Stomach (tissue), 9 donors: Measurements from ENCODE around the gene ESR1. TPM values are rescaled to one million over a fixed set of nuclear protein-coding genes. Genes with fewer than 3 reads are reported as not detected.

Experiments
- DNase-seq, 2 donors: peaks; one replicate each; pipeline versions ENCODE4 v3.0.0 to v3.0.0-alpha.2; 2013 to 2019
- H3K27ac ChIP-seq, 5 donors: fragments of 200-600 bp in 4 of 5; sonication (generic) in 4 of 5; one replicate each; pipeline ENCODE4 v1.5.1; 2013 to 2019; ENCODE audit warnings: mild to moderate bottlenecking in 1 of 5, moderate library complexity in 1 of 5
- H3K27me3 ChIP-seq, 3 donors: fragments of 200-600 bp; sonication (generic); one replicate each; pipeline ENCODE4 v1.5.1; 2017 to 2019; ENCODE audit warnings: mixed run types in 1 of 3
- H3K36me3 ChIP-seq, 4 donors: fragments of 200-600 bp; sonication (generic); 1 replicate in 3 of 4; 2 replicates in 1 of 4; pipeline ENCODE4 v1.5.1; 2016 to 2019
- H3K4me1 ChIP-seq, 4 donors: fragments of 200-600 bp; sonication (generic); one replicate each; pipeline ENCODE4 v1.5.1; 2016 to 2019
- H3K4me3 ChIP-seq, 4 donors: fragments of 200-600 bp; sonication (generic) in 3 of 4; one replicate each; pipeline ENCODE4 v1.5.1; 2016 to 2019; ENCODE audit warnings: mild to moderate bottlenecking in 1 of 4
- H3K9me3 ChIP-seq, 4 donors: fragments of 200-600 bp; sonication (generic); one replicate each; pipeline ENCODE4 v1.5.1; 2016 to 2019
- EP300 ChIP-seq: sonication (generic); formaldehyde crosslinking; IDR thresholded peaks from one replicate; pipeline ENCODE4 v1.6.1; 2017; ENCODE audit warnings: antibody characterized with exemption
- POLR2A ChIP-seq, 4 donors: fragments of 450-650 bp; IDR thresholded peaks; one replicate each; pipeline ENCODE4 v1.6.1; 2016; ENCODE audit warnings: antibody characterized with exemption in 4 of 4, control low read depth in 2 of 4, mild to moderate bottlenecking in 1 of 4, moderate library complexity in 1 of 4
- POLR2AphosphoS5 ChIP-seq, 3 donors: sonication (generic); formaldehyde crosslinking; IDR thresholded peaks; one replicate each; pipeline ENCODE4 v1.6.1; 2016; ENCODE audit warnings: antibody characterized with exemption in 3 of 3
- whole genome bisulfite sequencing, 5 donors: extraction: QIAGEN DNeasy Blood & Tissue Kit in 3 of 5; methylation state at CpG; one replicate each; pipeline versions ENCODE4 v1.1.5 to v1.1.7; 2013 to 2018; 5-methylcytosine and 5-hydroxymethylcytosine counted together
- intact Hi-C: fragments of 100-400 bp; cut with DNase I; formaldehyde crosslinking; loops from one replicate; pipeline ENCODE4 v1.15.1; 2023; ENCODE audit warnings: low total_unique reads
- polyA plus RNA-seq, 3 donors: library from polyadenylated mRNA; stranded (reverse); fragments of 200-250 nt; gene quantifications; one replicate each; pipeline ENCODE4 v1.2.3, GENCODE V29; 2013
- total RNA-seq, 5 donors: library from RNA; depleted of rRNA; stranded (reverse); fragments of >200 nt; gene quantifications; one replicate each; pipeline versions ENCODE4 v1.1.0 to v1.2.3, GENCODE V29; 2014 to 2016
- TF ChIP-seq, protein P1 (sequence below), 7 experiments: fragments of 450-650 bp in 4 of 7; fragments of 200-600 bp in 3 of 7; sonication (generic) in 3 of 7; IDR thresholded peaks; one replicate each; pipeline ENCODE4 v1.5.1; 2016 to 2019; ENCODE audit warnings: antibody characterized with exemption in 7 of 7, control low read depth in 2 of 7, mild to moderate bottlenecking in 1 of 7
- donor health status: healthy with polysubstance abuse.
- donor health status: Bipolar disorder and iron deficiency.
- donor health status: healthy.

ESR1 gene
- total and polyA plus RNA-seq, 8 donors = 0.05 to 2.0 (median 1.8) TPM; not detected in 3

DNA sequence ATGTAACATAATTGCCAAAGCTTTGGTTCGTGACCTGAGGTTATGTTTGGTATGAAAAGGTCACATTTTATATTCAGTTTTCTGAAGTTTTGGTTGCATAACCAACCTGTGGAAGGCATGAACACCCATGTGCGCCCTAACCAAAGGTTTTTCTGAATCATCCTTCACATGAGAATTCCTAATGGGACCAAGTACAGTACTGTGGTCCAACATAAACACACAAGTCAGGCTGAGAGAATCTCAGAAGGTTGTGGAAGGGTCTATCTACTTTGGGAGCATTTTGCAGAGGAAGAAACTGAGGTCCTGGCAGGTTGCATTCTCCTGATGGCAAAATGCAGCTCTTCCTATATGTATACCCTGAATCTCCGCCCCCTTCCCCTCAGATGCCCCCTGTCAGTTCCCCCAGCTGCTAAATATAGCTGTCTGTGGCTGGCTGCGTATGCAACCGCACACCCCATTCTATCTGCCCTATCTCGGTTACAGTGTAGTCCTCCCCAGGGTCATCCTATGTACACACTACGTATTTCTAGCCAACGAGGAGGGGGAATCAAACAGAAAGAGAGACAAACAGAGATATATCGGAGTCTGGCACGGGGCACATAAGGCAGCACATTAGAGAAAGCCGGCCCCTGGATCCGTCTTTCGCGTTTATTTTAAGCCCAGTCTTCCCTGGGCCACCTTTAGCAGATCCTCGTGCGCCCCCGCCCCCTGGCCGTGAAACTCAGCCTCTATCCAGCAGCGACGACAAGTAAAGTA is 547 bp upstream of the ESR1 start:
- 10 to 17% (median 12%) methylated on average over 20 of the region's 20 CpGs for WGBS, 5 donors
- no peaks in the 10 kb centered on the region for H3K36me3 ChIP-seq
- no peak overlapping the region for H3K27ac ChIP-seq
- peak overlapping the region; percentile 42 to 59 (median 46) for H3K4me3 ChIP-seq
- TF ChIP-seq POLR2A (IDR thresholded peaks at IDR 0.05) = no peak
- TF ChIP-seq EP300 = no peak
- intact Hi-C loops = no loop called here
- H3K27me3 ChIP-seq = peaks cover 4 to 42% (median 32%) of the 10 kb centered on the region in 3 donors
- DNase-seq = peak in 1 of 2 donors; percentile 17
- no peaks in the 10 kb centered on the region for H3K9me3 ChIP-seq
- H3K4me1 ChIP-seq = peaks cover 11 to 33% (median 27%) of the 10 kb centered on the region in 4 donors

DNA sequence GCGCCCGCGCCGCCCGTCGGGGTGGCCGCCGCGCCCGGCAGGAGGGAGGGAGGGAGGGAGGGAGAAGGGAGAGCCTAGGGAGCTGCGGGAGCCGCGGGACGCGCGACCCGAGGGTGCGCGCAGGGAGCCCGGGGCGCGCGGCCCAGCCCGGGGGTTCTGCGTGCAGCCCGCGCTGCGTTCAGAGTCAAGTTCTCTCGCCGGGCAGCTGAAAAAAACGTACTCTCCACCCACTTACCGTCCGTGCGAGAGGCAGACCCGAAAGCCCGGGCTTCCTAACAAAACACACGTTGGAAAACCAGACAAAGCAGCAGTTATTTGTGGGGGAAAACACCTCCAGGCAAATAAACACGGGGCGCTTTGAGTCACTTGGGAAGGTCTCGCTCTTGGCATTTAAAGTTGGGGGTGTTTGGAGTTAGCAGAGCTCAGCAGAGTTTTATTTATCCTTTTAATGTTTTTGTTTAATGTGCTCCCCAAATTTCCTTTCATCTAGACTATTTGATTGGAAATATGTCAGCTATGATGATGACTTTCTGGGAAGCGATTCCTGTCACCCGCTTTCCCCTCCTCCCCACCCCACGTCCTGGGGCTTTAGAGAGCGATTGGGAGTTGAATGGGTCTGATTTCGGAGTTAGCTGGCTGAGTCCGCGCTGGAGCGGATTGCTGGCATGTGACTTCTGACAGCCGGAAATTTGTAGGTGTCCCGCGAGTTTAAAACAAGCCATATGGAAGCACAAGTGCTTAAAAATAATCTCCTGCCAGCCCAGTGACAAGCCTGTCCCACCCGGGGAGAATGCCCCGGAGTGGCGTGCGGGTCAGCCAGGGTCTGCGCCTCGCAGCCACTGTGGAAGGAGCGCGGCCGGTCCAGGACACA is 1.1 kb downstream of the ESR1 start:
- H3K27me3 ChIP-seq = peaks cover 4 to 42% (median 32%) of the 10 kb centered on the region in 3 donors
- 7 to 11% (median 8%) methylated on average over 39 to 60 of the region's 60 CpGs for WGBS, 5 donors
- DNase-seq = peak in 1 of 2 donors; percentile 20

DNA sequence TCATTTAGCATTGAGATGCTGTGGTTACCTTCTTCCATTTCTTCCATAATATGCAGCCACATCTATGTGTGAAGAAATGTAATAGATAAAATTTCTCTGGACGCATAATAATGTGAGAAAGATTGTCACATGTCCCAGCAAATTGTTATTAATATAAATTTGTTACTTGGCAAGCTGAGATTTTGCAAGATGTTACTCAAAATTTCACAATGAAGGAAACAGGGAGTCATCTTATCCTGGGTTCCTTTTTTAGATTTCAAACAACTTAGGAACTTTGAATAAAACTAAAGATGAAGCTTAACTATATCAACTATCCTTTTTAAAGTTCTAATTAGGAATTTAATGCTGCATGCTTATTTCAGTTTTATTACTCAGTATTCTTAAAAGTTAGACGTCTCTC is 3.6 kb downstream of the ESR1 start:
- peaks cover 4 to 41% (median 32%) of the 10 kb centered on the region in 3 donors for H3K27me3 ChIP-seq

More for the DNA sequence above, 1.1 kb downstream of the ESR1 start:
- TF ChIP-seq EP300 (no peak), POLR2A (IDR thresholded peaks at IDR 0.05) (no peak), POLR2AphosphoS5 (IDR thresholded peaks at IDR 0.05) (no peak)
- TF ChIP-seq, protein P1, sequence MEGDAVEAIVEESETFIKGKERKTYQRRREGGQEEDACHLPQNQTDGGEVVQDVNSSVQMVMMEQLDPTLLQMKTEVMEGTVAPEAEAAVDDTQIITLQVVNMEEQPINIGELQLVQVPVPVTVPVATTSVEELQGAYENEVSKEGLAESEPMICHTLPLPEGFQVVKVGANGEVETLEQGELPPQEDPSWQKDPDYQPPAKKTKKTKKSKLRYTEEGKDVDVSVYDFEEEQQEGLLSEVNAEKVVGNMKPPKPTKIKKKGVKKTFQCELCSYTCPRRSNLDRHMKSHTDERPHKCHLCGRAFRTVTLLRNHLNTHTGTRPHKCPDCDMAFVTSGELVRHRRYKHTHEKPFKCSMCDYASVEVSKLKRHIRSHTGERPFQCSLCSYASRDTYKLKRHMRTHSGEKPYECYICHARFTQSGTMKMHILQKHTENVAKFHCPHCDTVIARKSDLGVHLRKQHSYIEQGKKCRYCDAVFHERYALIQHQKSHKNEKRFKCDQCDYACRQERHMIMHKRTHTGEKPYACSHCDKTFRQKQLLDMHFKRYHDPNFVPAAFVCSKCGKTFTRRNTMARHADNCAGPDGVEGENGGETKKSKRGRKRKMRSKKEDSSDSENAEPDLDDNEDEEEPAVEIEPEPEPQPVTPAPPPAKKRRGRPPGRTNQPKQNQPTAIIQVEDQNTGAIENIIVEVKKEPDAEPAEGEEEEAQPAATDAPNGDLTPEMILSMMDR (IDR thresholded peaks at IDR 0.05) = no peak
- peak overlapping the region; percentile 42 to 59 (median 46) for H3K4me3 ChIP-seq
- intact Hi-C loops = no loop called here
- no peak overlapping the region for H3K27ac ChIP-seq
- peaks cover 11 to 33% (median 27%) of the 10 kb centered on the region in 4 donors for H3K4me1 ChIP-seq
- no peaks in the 10 kb centered on the region for H3K9me3 ChIP-seq
- H3K36me3 ChIP-seq = no peaks in the 10 kb centered on the region

DNA sequence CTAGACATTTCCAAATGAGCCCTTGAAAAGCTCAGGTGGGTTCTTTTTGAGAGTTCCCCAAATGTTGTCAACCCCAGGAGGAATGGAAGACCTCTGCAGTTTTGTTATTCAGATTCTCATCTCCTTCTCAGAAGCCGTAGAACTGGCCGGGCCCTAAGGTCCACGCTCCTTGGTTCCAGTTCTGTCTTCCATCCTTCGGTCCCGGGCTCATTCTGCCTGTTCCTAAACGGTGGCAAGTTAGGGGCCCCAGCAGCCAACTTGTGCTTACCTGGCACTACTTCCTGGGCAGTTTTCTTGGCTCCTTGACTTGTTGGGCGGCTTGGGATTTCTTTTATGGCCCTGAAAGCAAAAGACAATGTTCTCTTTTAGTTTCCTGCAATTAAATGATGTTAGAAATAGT is 6.4 kb downstream of the ESR1 start:
- Histone ChIP-seq H3K9me3 (no peaks in the 10 kb centered on the region), H3K27ac (no peak overlapping the region), H3K27me3 (peaks cover 0 to 17% (median 10%) of the 10 kb centered on the region in 3 donors), H3K4me3 (no peak overlapping the region), H3K36me3 (no peaks in the 10 kb centered on the region), H3K4me1 (peaks cover 0 to 5% (median 4%) of the 10 kb centered on the region in 4 donors)
- no peak for TF ChIP-seq POLR2A (IDR thresholded peaks at IDR 0.05)
- no peak for TF ChIP-seq EP300
- no peak for TF ChIP-seq POLR2AphosphoS5 (IDR thresholded peaks at IDR 0.05)
- TF ChIP-seq, protein P1 (IDR thresholded peaks at IDR 0.05) = no peak
- WGBS, 5 donors = 82 to 86% (median 84%) methylated on average over 7 of the region's 7 CpGs
- intact Hi-C loops = no loop called here
- DNase-seq = no peak

More for the DNA sequence above, 3.6 kb downstream of the ESR1 start:
- no peak for TF ChIP-seq POLR2A (IDR thresholded peaks at IDR 0.05)
- TF ChIP-seq, protein P1 (IDR thresholded peaks at IDR 0.05) = no peak
- no peak for DNase-seq
- Histone ChIP-seq H3K4me1 (peaks cover 11 to 27% (median 25%) of the 10 kb centered on the region in 4 donors), H3K4me3 (no peak overlapping the region), H3K27ac (no peak overlapping the region), H3K9me3 (no peaks in the 10 kb centered on the region), H3K36me3 (no peaks in the 10 kb centered on the region)
- WGBS, 5 donors = 64 to 75% (median 68%) methylated on average over 2 of the region's 2 CpGs
- intact Hi-C loops = no loop called here
